Astrocyte (in vitro differentiated cells and primary cell): ENCODE data around the gene RPL18. TPM values are rescaled to one million over a fixed set of nuclear protein-coding genes. Genes with fewer than 3 reads are reported as not detected.

ENCODE experiments used
- DNase-seq: peaks from one replicate; pipeline ENCODE4 v3.0.0-alpha.2; 2010; ENCODE audit warnings: low read depth
- FAIRE-seq: peaks from 2 replicates; lab custom pipeline; 2011; peaks lifted over from hg19 to GRCh38; lab: Jason Lieb, UNC
- H2AFZ ChIP-seq: 2 replicates; pipeline ENCODE4 v1.6.0; 2012; ENCODE audit warnings: low read depth, low read length, inconsistent platforms
- H3K27ac ChIP-seq: 2 replicates; pipeline ENCODE4 v1.5.1; 2011; ENCODE audit warnings: low read depth, low read length, inconsistent platforms
- H3K27me3 ChIP-seq: 2 replicates; pipeline ENCODE4 v1.6.0; 2011; ENCODE audit warnings: low read length, inconsistent platforms; ENCODE audit not compliant: insufficient read depth
- H3K36me3 ChIP-seq: 2 replicates; pipeline ENCODE4 v1.5.1; 2011; ENCODE audit warnings: low read length, inconsistent platforms; ENCODE audit not compliant: insufficient read depth
- H3K4me1 ChIP-seq: 2 replicates; pipeline ENCODE4 v1.5.1; 2011; ENCODE audit warnings: low read length, inconsistent platforms; ENCODE audit not compliant: insufficient read depth
- H3K4me2 ChIP-seq: 2 replicates; pipeline ENCODE4 v1.6.0; 2012; ENCODE audit warnings: low read length, inconsistent platforms
- H3K4me3 ChIP-seq: 2 replicates; pipeline ENCODE4 v1.5.1; 2011; ENCODE audit warnings: low read depth, mild to moderate bottlenecking, low read length, inconsistent platforms; ENCODE audit not compliant: insufficient read depth
- H3K79me2 ChIP-seq: 2 replicates; pipeline ENCODE4 v1.6.0; 2012; ENCODE audit warnings: mild to moderate bottlenecking, low read length, inconsistent platforms; ENCODE audit not compliant: insufficient read depth
- H3K9ac ChIP-seq: 2 replicates; pipeline ENCODE4 v1.6.0; 2012; ENCODE audit warnings: mild to moderate bottlenecking, low read length, inconsistent platforms
- H3K9me3 ChIP-seq: 2 replicates; pipeline ENCODE4 v1.5.1; 2012; ENCODE audit warnings: low read depth, mild to moderate bottlenecking, low read length, inconsistent platforms; ENCODE audit not compliant: insufficient read depth
- H4K20me1 ChIP-seq: 2 replicates; pipeline ENCODE4 v1.6.0; 2012; ENCODE audit warnings: low read length, inconsistent platforms; ENCODE audit not compliant: insufficient read depth
- H3K27ac Mint-ChIP-seq: one replicate; pipeline ENCODE4 v1.8.0; 2021; ENCODE audit warnings: mild to moderate bottlenecking, mixed read lengths; ENCODE audit not compliant: unreplicated experiment
- H3K27me3 Mint-ChIP-seq: one replicate; pipeline ENCODE4 v1.8.0; 2021; ENCODE audit warnings: low read depth, mixed read lengths; ENCODE audit not compliant: unreplicated experiment
- H3K36me3 Mint-ChIP-seq: one replicate; pipeline ENCODE4 v1.8.0; 2021; ENCODE audit warnings: low read depth, mixed read lengths; ENCODE audit not compliant: unreplicated experiment
- H3K4me1 Mint-ChIP-seq: one replicate; pipeline ENCODE4 v1.8.0; 2021; ENCODE audit warnings: low read depth, mixed read lengths; ENCODE audit not compliant: unreplicated experiment
- H3K4me3 Mint-ChIP-seq: one replicate; pipeline ENCODE4 v1.8.0; 2021; ENCODE audit warnings: mild to moderate bottlenecking, moderate library complexity, mixed read lengths; ENCODE audit not compliant: unreplicated experiment
- H3K9me3 Mint-ChIP-seq: one replicate; pipeline ENCODE4 v1.8.0; 2021; ENCODE audit warnings: mild to moderate bottlenecking, mixed read lengths; ENCODE audit not compliant: unreplicated experiment
- CTCF ChIP-seq: IDR thresholded peaks from 2 replicates; pipeline ENCODE4 v1.5.1; 2011; ENCODE audit warnings: low read depth, mild to moderate bottlenecking, inconsistent platforms, low read length, moderate library complexity; ENCODE audit not compliant: insufficient read depth
- EZH2 ChIP-seq: IDR thresholded peaks from 2 replicates; pipeline ENCODE4 v1.6.1; 2012; ENCODE audit warnings: mild to moderate bottlenecking, low read length, inconsistent platforms; ENCODE audit not compliant: insufficient read depth
- total RNA-seq: library from RNA; stranded (reverse); gene quantifications from 2 replicates; pipeline ENCODE4 v1.2.1, GENCODE V29; 2021

RPL18 gene
- total RNA-seq, 1 donor from 2014 or later: 1,102 TPM

DNA sequence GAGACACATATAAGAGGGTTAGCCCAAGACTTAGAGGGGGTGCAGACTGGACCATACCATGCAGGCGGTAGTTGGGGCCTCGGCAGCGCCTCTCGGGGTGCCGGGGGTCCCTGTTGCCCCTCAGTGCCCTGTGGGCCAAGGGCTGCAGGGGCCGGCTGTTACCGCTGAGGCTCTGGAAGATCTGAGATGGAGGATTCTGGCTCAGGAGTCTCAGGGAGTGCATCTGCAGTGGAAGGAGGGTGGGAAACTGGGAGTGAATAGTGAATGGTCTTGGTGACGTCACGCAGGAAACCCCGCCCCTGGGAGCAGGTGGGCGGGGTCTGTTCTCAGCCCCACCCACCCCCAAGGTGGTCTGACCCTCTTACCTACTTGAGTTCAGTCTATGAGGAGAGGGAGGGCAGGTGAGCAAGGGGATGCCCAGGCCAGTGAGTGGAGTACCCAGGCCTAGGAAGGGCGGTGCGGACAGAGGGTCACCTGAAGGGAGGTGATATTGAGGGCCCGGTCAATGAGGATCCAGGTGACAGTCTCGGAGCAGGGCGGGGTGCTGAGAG, 19.9 kb upstream of the RPL18 start:
- H3K4me2 ChIP-seq: no peak overlapping the region
- no peak overlapping the region for H3K4me3 ChIP-seq
- H3K4me3 Mint-ChIP-seq: peak overlapping the region; percentile 83

DNA sequence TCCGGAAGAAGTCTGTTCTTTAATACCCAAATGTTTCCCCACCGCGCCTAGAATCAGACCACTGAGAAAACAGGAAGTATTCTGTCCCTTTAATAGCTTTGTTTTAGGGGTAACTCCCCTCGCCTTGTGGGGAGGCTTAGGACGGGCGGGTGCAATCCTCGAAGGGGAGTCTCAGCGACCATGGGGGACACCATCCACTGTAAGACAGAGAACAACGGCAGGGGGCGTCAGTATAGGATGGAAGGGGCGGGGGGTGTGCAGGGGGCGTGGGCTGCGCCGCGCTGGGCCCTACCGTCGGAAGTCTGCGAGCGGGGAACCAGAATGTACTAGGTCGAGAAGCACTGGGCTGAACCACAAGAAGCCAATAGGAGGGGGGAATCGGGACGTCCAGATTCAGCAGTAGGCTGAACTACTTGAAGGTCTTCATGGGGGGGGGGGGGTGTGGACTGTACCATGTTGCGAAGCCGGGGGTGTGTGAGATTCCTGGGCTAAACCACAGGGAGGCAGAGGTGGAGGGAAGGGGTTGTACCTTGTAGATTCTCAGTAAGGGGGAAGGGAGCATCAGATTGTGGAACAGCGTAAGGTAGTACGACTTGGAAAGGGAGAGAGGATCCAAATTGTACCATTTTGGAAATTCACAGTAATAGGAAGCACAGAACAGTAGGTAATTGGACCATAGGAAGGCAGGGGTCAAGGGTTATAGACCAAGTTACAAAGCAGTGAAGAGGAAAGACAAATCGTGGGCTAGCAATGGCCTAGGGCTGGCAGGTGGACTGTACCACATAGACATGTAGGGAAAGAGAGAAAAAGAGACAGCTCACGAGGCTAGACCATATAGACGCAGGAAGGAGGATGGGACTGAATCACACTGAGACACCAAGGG, 19.2 kb upstream of the RPL18 start:
- Mint-ChIP-seq H3K36me3 (peaks cover 2% of the 10 kb centered on the region), H3K9me3 (no peaks in the 10 kb centered on the region), H3K27me3 (peaks cover 7% of the 10 kb centered on the region), H3K4me3 (peak overlapping the region; percentile 83), H3K4me1 (peaks cover 3% of the 10 kb centered on the region), H3K27ac (peak overlapping the region; percentile 99)
- H3K27me3 ChIP-seq: peaks cover 3% of the 10 kb centered on the region
- peaks cover 34% of the 10 kb centered on the region for H3K4me1 ChIP-seq
- peak; percentile 94 for DNase-seq
- no peaks in the 10 kb centered on the region for H4K20me1 ChIP-seq
- peak overlapping the region; percentile 88 for H2AFZ ChIP-seq
- no peaks in the 10 kb centered on the region for H3K36me3 ChIP-seq
- no peaks in the 10 kb centered on the region for H3K79me2 ChIP-seq
- H3K4me3 ChIP-seq: peak overlapping the region; percentile 64
- peak overlapping the region; percentile 42 for H3K27ac ChIP-seq
- TF ChIP-seq CTCF (no peak), EZH2 (no peak)
- H3K9ac ChIP-seq: peak overlapping the region; percentile 80
- H3K4me2 ChIP-seq: peak overlapping the region; percentile 88
- H3K9me3 ChIP-seq: no peaks in the 10 kb centered on the region
- FAIRE-seq: no peak

More for the DNA sequence above, 19.9 kb upstream of the RPL18 start:
- Mint-ChIP-seq H3K4me1 (peaks cover 3% of the 10 kb centered on the region), H3K27ac (no peak overlapping the region), H3K27me3 (peaks cover 7% of the 10 kb centered on the region), H3K36me3 (peaks cover 2% of the 10 kb centered on the region), H3K9me3 (no peaks in the 10 kb centered on the region)
- DNase-seq: no peak
- no peaks in the 10 kb centered on the region for H3K9me3 ChIP-seq
- no peak overlapping the region for H2AFZ ChIP-seq
- no peaks in the 10 kb centered on the region for H3K79me2 ChIP-seq
- H3K36me3 ChIP-seq: no peaks in the 10 kb centered on the region
- no peak overlapping the region for H3K27ac ChIP-seq
- H3K27me3 ChIP-seq: peaks cover 3% of the 10 kb centered on the region
- H4K20me1 ChIP-seq: no peaks in the 10 kb centered on the region
- no peak for FAIRE-seq
- H3K4me1 ChIP-seq: peaks cover 32% of the 10 kb centered on the region
- H3K9ac ChIP-seq: no peak overlapping the region
- TF ChIP-seq CTCF: no peak
- no peak for TF ChIP-seq EZH2
